K562 (cell line): ENCODE measurements around the gene BTBD2. TPM values are rescaled to one million over a fixed set of nuclear protein-coding genes. Genes with fewer than 3 reads are reported as not detected.

Source experiments
- ETV1 ChIP-seq: fragments of 450-650 bp; conservative IDR thresholded peaks from 2 replicates; pipeline ENCODE4 v1.6.1; 2016; ENCODE audit warnings: missing genetic modification characterization, control low read depth, low read depth, missing compliant biosample characterization
- ETV5 ChIP-seq: sonication (generic); formaldehyde crosslinking; IDR thresholded peaks from 2 replicates; pipeline ENCODE4 v1.4.0; 2020; ENCODE audit warnings: low read depth, mild to moderate bottlenecking, missing genetic modification reagents
- JUN ChIP-seq, 2 experiments: sonication (generic) in 1 of 2; formaldehyde crosslinking in 1 of 2; IDR thresholded peaks; 2 replicates each; pipeline versions ENCODE4 v1.6.1 to v1.8.0; 2012 to 2022; ENCODE audit warnings: borderline replicate concordance in 2 of 2, mild to moderate bottlenecking in 2 of 2, improper control_type of control experiment in 1 of 2, low read depth in 1 of 2, low read length in 1 of 2, missing genetic modification reagents in 1 of 2
- KAT8 ChIP-seq: fragments of 450-650 bp; IDR thresholded peaks from 2 replicates; pipeline ENCODE4 v1.6.1; 2016; ENCODE audit warnings: low read depth, mild to moderate bottlenecking
- MTA3 ChIP-seq: fragments of 450-650 bp; formaldehyde crosslinking; IDR thresholded peaks from 2 replicates; pipeline ENCODE4 v1.6.1; 2017; ENCODE audit warnings: mild to moderate bottlenecking, borderline replicate concordance
- ZBTB8A ChIP-seq: fragments of 450-650 bp; IDR thresholded peaks from 2 replicates; pipeline ENCODE4 v1.6.1; 2018; ENCODE audit warnings: mild to moderate bottlenecking, moderate library complexity; ENCODE audit not compliant: partially characterized antibody
- ZNF79 ChIP-seq: fragments of 250-450 bp; sonication (Bioruptor Pico); IDR thresholded peaks from 2 replicates; pipeline ENCODE4 v1.4.0; 2020; ENCODE audit warnings: low read depth, mild to moderate bottlenecking, moderate library complexity
- polyA plus RNA-seq, 8 experiments: library from polyadenylated mRNA; depleted of rRNA in 4 of 8; stranded (reverse) in 5 of 8; unstranded in 3 of 8; fragments of >200 nt; fragmentation: Nextera tagmentation in 2 of 8; fragmentation: Illumina TruSeq in 1 of 8; extraction: Ambion mirVana in 2 of 8; extraction: Trizol in 1 of 8; gene quantifications; 2 replicates each; pipeline versions ENCODE4 v1.2.1 to v1.2.3, GENCODE V29; 2011 to 2014; ENCODE audit warnings: inconsistent platforms in 1 of 8, missing spikeins in 1 of 8
- total RNA-seq, 7 experiments: library from RNA; depleted of rRNA in 6 of 7; stranded (reverse); fragments of >200 nt in 6 of 7; fragmentation: Illumina TruSeq in 2 of 7; extraction: Trizol in 2 of 7; gene quantifications; 2 replicates each; pipeline versions ENCODE4 v1.2.1 to v1.2.3, GENCODE V29; 2011 to 2021; ENCODE audit warnings: low replicate concordance in 1 of 7
- TF ChIP-seq, protein P1 (sequence below): fragments of 200-800 bp; sonication (Bioruptor generic); IDR thresholded peaks from 2 replicates; pipeline ENCODE4 v1.6.1; 2017; ENCODE audit warnings: missing genetic modification characterization, missing compliant biosample characterization
- TF ChIP-seq, protein P2 (sequence below): fragments of 250-450 bp; sonication (Bioruptor Pico); IDR thresholded peaks from 2 replicates; pipeline ENCODE4 v1.8.0; 2022; ENCODE audit warnings: moderate library complexity, mild to moderate bottlenecking, inconsistent platforms
- TF ChIP-seq, protein P3 (sequence below): fragments of 450-650 bp; IDR thresholded peaks from 2 replicates; pipeline ENCODE4 v1.7.1; 2018; ENCODE audit warnings: mild to moderate bottlenecking, low read depth; ENCODE audit not compliant: partially characterized antibody
- TF ChIP-seq, protein P4 (sequence below): sonication (generic); formaldehyde crosslinking; IDR thresholded peaks from 2 replicates; pipeline ENCODE4 v1.8.1; 2023; ENCODE audit warnings: missing genetic modification reagents, mild to moderate bottlenecking, borderline replicate concordance
- TF ChIP-seq, protein P5 (sequence below): fragments of 450-650 bp; IDR thresholded peaks from 2 replicates; pipeline ENCODE4 v1.6.1; 2017; ENCODE audit warnings: antibody characterized with exemption

BTBD2 gene
- total and polyA plus RNA-seq, 9 of the 15 experiments (the other 6 are each of a cell fraction or from before 2014, with no cell fraction given): 0.10 to 15.6 (median 6.9) TPM

DNA sequence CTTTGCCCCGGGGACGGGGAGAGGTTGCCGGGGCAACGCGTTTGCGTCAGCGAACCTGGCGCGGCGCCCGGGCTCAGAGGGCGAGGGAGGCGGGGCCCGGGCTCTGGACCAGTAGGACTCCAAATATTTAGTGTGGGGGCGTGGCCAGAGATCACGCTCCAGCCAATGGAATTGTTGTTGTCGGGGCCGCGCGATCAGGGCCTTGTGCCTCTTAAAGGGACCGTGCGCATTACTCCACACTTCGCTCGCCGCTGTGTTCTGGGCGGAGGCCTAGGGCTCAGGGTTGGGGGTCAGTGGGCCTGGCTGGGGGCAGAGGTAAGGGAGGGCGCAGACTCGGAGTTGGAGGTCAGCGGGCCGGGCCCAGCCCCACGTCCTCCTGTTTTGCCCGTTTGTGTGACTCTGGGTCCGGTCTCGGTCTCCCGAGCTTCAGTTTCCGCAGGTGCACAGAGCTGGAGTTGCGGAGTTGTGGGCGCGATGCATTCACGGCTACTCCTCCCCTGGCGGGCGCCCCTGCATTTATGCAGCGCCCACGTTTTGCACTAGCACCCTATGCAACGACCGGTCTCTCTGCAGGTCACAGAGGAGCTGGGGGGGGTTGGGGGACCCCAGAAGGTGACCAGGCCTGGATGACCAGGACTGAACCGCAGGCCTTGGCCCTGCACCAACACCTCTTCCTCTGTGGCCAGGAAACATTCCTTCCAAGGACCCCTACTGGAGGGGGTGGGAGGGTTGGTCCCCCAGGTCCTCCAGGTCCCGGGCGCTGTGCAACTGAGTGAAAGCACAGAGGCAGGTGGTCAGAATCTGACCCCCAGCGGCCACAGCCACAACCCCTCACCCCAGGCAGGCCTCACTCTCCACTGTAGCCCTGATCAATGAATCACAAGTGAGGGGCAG is 46.2 kb upstream of the BTBD2 start (continued):
- TF ChIP-seq ETV5: no peak; the same call in 1 of the 2 replicates
- TF ChIP-seq, protein P1, sequence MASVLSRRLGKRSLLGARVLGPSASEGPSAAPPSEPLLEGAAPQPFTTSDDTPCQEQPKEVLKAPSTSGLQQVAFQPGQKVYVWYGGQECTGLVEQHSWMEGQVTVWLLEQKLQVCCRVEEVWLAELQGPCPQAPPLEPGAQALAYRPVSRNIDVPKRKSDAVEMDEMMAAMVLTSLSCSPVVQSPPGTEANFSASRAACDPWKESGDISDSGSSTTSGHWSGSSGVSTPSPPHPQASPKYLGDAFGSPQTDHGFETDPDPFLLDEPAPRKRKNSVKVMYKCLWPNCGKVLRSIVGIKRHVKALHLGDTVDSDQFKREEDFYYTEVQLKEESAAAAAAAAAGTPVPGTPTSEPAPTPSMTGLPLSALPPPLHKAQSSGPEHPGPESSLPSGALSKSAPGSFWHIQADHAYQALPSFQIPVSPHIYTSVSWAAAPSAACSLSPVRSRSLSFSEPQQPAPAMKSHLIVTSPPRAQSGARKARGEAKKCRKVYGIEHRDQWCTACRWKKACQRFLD (CRISPR knock-in tag): no peak
- TF ChIP-seq, protein P2, sequence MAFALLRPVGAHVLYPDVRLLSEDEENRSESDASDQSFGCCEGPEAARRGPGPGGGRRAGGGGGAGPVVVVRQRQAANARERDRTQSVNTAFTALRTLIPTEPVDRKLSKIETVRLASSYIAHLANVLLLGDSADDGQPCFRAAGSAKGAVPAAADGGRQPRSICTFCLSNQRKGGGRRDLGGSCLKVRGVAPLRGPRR (CRISPR knock-in tag): no peak
- no peak for TF ChIP-seq ZNF79 (CRISPR knock-in tag)
- TF ChIP-seq, protein P3, sequence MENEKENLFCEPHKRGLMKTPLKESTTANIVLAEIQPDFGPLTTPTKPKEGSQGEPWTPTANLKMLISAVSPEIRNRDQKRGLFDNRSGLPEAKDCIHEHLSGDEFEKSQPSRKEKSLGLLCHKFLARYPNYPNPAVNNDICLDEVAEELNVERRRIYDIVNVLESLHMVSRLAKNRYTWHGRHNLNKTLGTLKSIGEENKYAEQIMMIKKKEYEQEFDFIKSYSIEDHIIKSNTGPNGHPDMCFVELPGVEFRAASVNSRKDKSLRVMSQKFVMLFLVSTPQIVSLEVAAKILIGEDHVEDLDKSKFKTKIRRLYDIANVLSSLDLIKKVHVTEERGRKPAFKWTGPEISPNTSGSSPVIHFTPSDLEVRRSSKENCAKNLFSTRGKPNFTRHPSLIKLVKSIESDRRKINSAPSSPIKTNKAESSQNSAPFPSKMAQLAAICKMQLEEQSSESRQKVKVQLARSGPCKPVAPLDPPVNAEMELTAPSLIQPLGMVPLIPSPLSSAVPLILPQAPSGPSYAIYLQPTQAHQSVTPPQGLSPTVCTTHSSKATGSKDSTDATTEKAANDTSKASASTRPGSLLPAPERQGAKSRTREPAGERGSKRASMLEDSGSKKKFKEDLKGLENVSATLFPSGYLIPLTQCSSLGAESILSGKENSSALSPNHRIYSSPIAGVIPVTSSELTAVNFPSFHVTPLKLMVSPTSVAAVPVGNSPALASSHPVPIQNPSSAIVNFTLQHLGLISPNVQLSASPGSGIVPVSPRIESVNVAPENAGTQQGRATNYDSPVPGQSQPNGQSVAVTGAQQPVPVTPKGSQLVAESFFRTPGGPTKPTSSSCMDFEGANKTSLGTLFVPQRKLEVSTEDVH: no peak
- TF ChIP-seq MTA3: no peak; the same call in 1 of the 2 replicates
- TF ChIP-seq ZBTB8A: no peak
- no peak for TF ChIP-seq JUN (IDR thresholded peaks at IDR 0.05; ENCODE audit: borderline replicate concordance, low read depth, low read length)
- TF ChIP-seq JUN (CRISPR knock-in tag; IDR thresholded peaks at IDR 0.05; ENCODE audit: borderline replicate concordance): no peak; the same call in 1 of the 2 replicates
- no peak for TF ChIP-seq ETV1 (tag)
- TF ChIP-seq, protein P4, sequence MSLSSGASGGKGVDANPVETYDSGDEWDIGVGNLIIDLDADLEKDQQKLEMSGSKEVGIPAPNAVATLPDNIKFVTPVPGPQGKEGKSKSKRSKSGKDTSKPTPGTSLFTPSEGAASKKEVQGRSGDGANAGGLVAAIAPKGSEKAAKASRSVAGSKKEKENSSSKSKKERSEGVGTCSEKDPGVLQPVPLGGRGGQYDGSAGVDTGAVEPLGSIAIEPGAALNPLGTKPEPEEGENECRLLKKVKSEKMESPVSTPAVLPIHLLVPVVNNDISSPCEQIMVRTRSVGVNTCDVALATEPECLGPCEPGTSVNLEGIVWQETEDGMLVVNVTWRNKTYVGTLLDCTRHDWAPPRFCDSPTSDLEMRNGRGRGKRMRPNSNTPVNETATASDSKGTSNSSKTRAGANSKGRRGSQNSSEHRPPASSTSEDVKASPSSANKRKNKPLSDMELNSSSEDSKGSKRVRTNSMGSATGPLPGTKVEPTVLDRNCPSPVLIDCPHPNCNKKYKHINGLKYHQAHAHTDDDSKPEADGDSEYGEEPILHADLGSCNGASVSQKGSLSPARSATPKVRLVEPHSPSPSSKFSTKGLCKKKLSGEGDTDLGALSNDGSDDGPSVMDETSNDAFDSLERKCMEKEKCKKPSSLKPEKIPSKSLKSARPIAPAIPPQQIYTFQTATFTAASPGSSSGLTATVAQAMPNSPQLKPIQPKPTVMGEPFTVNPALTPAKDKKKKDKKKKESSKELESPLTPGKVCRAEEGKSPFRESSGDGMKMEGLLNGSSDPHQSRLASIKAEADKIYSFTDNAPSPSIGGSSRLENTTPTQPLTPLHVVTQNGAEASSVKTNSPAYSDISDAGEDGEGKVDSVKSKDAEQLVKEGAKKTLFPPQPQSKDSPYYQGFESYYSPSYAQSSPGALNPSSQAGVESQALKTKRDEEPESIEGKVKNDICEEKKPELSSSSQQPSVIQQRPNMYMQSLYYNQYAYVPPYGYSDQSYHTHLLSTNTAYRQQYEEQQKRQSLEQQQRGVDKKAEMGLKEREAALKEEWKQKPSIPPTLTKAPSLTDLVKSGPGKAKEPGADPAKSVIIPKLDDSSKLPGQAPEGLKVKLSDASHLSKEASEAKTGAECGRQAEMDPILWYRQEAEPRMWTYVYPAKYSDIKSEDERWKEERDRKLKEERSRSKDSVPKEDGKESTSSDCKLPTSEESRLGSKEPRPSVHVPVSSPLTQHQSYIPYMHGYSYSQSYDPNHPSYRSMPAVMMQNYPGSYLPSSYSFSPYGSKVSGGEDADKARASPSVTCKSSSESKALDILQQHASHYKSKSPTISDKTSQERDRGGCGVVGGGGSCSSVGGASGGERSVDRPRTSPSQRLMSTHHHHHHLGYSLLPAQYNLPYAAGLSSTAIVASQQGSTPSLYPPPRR (CRISPR knock-in tag): no peak
- no peak for TF ChIP-seq KAT8
- TF ChIP-seq, protein P5, sequence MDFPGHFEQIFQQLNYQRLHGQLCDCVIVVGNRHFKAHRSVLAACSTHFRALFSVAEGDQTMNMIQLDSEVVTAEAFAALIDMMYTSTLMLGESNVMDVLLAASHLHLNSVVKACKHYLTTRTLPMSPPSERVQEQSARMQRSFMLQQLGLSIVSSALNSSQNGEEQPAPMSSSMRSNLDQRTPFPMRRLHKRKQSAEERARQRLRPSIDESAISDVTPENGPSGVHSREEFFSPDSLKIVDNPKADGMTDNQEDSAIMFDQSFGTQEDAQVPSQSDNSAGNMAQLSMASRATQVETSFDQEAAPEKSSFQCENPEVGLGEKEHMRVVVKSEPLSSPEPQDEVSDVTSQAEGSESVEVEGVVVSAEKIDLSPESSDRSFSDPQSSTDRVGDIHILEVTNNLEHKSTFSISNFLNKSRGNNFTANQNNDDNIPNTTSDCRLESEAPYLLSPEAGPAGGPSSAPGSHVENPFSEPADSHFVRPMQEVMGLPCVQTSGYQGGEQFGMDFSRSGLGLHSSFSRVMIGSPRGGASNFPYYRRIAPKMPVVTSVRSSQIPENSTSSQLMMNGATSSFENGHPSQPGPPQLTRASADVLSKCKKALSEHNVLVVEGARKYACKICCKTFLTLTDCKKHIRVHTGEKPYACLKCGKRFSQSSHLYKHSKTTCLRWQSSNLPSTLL: no peak
